DMS 273 (cell line): Measurements from ENCODE around the gene POLA1.

Experiments used
- DNase-seq: peaks from one replicate; lab custom pipeline; 2025; ENCODE audit not compliant: unreplicated experiment; lab: John Stamatoyannopoulos, UW

POLA1 gene

GRCh38 chrX:24684048-24684447 is 9.7 kb upstream of the POLA1 start:
- no peak for DNase-seq

GRCh38 chrX:24692305-24692704 is 1.4 kb upstream of the POLA1 start:
- peak; percentile 58 for DNase-seq

- DNase-seq: peak; percentile 41
Observed at GRCh38 chrX:24694825-24695224, 1.1 kb downstream of the POLA1 start.

- peak; percentile 29 for DNase-seq
Observed at GRCh38 chrX:24696294-24696693, 2.6 kb downstream of the POLA1 start.

GRCh38 chrX:24702362-24703184 is 8.9 kb downstream of the POLA1 start:
- no peak for DNase-seq

- no peak for DNase-seq
Observed at GRCh38 chrX:24703185-24703494, 9.4 kb downstream of the POLA1 start.

- DNase-seq: no peak
Observed at GRCh38 chrX:24718771-24719170, 25.1 kb downstream of the POLA1 start.

GRCh38 chrX:24720036-24720435 is 26.3 kb downstream of the POLA1 start:
- DNase-seq: no peak

- no peak for DNase-seq
Observed at GRCh38 chrX:24728530-24728929, 34.8 kb downstream of the POLA1 start.

GRCh38 chrX:24732766-24733500 is 39.2 kb downstream of the POLA1 start:
- no peak for DNase-seq

- DNase-seq: no peak
Observed at GRCh38 chrX:24741330-24741729, 47.6 kb downstream of the POLA1 start.

- no peak for DNase-seq
Observed at GRCh38 chrX:24748196-24748595, 54.5 kb downstream of the POLA1 start.

- peak; percentile 32 for DNase-seq
Observed at GRCh38 chrX:24759786-24760185, 66.1 kb downstream of the POLA1 start.

- no peak for DNase-seq
Observed at GRCh38 chrX:24760363-24761000, 66.8 kb downstream of the POLA1 start.

GRCh38 chrX:24761306-24761705 is 67.6 kb downstream of the POLA1 start:
- DNase-seq: no peak

GRCh38 chrX:24763989-24764388 is 70.3 kb downstream of the POLA1 start:
- no peak for DNase-seq

GRCh38 chrX:24767557-24767956 is 73.8 kb downstream of the POLA1 start:
- no peak for DNase-seq

GRCh38 chrX:24768556-24768955 is 74.8 kb downstream of the POLA1 start:
- DNase-seq: no peak

GRCh38 chrX:24774650-24775049 is 80.9 kb downstream of the POLA1 start:
- DNase-seq: no peak

- DNase-seq: no peak
Observed at GRCh38 chrX:24775891-24776290, 82.2 kb downstream of the POLA1 start.

- no peak for DNase-seq
Observed at GRCh38 chrX:24777660-24778059, 83.9 kb downstream of the POLA1 start.

- no peak for DNase-seq
Observed at GRCh38 chrX:24782011-24782410, 88.3 kb downstream of the POLA1 start.
